Subcutaneous adipose tissue (tissue), 4 donors: ENCODE results near the gene HLA-DQB1. TPM values are rescaled to one million over a fixed set of nuclear protein-coding genes. Genes with fewer than 3 reads are reported as not detected.

Source experiments
- CTCF ChIP-seq: fragments of 450-650 bp; IDR thresholded peaks from one replicate; pipeline ENCODE4 v1.5.1; 2016; ENCODE audit warnings: low read depth, mild to moderate bottlenecking, control low read depth, antibody characterized with exemption, moderate library complexity
- total RNA-seq, 4 donors: library from RNA; depleted of rRNA; stranded (reverse); fragments of >200 nt; gene quantifications; one replicate each; pipeline ENCODE4 v1.1.0, GENCODE V29; 2016

Gene HLA-DQB1
- total RNA-seq, 4 donors from 2014 or later = 2.8 to 15.8 (median 7.5) TPM

GRCh38 chr6:32658268-32658897 is 8.1 kb downstream of the HLA-DQB1 start:
- TF ChIP-seq CTCF = no peak

- TF ChIP-seq CTCF = no peak
These were observed 11.2 kb downstream of the HLA-DQB1 start for GRCh38 chr6:32655203-32655710.

GRCh38 chr6:32645047-32645703 is 21.3 kb downstream of the HLA-DQB1 start:
- no peak for TF ChIP-seq CTCF

GRCh38 chr6:32643904-32644303 is 22.6 kb downstream of the HLA-DQB1 start:
- TF ChIP-seq CTCF = no peak

- TF ChIP-seq CTCF = no peak
These were observed 23.7 kb downstream of the HLA-DQB1 start for GRCh38 chr6:32642720-32643106.

GRCh38 chr6:32641122-32641521 is 25.3 kb downstream of the HLA-DQB1 start:
- no peak for TF ChIP-seq CTCF
